Measurements from ENCODE around the gene L3MBTL1. TPM values are rescaled to one million over a fixed set of nuclear protein-coding genes. Genes with fewer than 3 reads are reported as not detected.

L3MBTL1 gene
- 1 to 10 TPM; 2.2 to 5.1 (median 2.9) TPM for polyA plus RNA-seq

GRCh38 chr20:43507150-43508080, at the start of gene L3MBTL1:
L3MBTL1 (plus strand) TSS chr20:43507697; CDS start chr20:43513504, 5,807 bp downstream.
- WGBS, 3 donors, result 5 to 6% (median 5%) methylated on average over 81 to 95 of the region's 95 CpGs
- no peak within 1 kb of the TSS for H3K27ac ChIP-seq (ENCODE audit: low read depth, low read length)

DNA sequence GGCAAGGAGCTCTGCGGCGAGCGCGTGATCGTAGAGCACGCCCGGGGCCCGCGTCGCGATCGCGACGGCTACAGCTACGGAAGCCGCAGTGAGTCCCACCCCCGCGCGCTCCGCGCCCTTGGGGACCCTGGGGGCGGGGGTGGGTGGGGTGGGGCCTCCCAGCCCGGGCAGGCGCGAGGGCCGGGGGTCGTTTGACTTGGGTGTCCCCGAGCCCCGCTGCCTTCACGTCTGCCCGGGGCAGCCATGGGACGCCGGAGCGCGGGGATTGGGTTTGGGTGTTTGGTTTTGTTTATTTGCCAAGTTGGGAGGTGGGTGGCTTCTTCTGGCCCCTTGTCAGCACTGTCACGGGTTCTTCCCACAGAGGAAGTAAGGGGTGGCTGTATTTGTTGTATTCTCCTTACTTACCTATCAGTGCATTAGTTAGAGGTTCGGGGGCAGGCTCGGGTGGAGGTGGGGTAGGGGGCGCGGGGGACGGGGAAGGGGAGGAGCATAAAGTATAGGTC, 49.0 kb upstream of the L3MBTL1 start:
- 0 to 1% (median 1%) methylated on average over 25 to 41 of the region's 41 CpGs for WGBS, 3 donors
- H3K27ac ChIP-seq (ENCODE audit: low read depth, low read length), result peak overlapping the region; percentile 99

DNA sequence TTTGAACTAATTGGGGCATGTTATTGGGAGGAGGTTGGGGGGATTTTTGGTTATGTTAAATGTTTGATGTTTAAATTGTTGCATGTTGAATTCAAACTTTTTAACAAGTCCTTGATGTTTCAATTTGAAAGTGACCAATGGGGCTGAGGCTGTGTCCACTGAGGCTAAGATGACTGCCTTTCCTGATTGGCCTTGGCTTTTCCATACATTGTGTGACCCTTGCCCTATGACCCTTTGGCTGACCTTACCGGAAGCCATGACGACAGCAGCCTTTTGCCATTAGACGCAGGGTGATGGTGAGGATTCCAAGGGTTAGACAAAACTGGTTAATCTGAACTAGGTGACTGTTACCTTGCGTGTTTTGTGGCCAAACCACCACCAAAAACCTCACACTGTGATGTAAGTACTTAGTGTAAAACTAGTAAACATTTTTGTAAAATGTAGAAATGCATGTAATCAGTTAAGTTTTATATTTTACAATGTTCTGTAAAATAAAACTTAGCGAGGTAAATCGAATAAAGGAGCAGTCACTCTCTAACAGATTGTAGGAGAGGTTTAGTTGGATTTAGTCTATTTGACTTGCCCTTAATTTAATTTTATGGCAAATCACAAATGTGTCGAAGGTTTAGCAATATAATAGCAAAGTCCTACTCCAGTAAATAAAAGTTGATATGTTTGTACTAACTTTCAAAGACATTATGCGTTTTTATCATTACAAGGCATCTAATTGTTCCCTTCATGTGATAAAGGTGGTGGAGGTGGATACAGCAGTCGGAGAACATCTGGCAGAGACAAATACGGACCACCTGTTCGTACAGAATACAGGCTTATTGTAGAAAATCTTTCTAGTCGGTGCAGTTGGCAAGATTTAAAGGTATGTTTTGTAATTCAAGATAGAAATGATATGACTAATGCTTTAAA, 48.2 kb upstream of the L3MBTL1 start:
- H3K27ac ChIP-seq (ENCODE audit: low read depth, low read length), result no peak overlapping the region
- WGBS, 3 donors, result 47 to 67% (median 63%) methylated on average over 12 of the region's 12 CpGs

DNA sequence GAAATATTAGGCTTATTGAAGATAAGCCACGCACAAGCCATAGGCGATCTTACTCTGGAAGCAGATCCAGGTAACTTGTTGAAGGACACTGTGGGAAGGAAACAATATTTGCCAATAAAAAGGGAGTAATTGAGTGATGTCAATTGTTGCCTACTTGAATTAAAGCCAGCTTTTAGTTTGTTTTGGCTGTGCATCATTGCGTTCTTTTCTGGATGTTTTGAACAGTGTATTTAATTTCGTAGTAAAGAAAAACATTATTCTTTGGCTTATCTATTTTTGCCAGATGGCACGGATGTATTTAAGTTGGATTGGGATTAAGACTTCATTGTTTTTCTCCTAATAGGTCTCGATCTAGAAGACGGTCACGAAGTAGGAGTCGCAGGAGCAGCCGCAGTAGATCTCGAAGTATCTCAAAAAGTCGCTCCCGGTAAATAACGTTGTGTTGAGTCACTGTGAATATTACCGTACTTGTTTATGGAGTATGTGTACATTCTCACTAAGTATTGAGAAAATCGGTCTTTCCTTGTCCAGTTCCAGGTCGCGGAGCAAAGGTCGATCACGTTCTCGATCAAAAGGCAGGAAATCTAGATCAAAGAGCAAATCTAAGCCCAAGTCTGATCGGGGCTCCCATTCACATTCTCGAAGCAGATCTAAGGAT, 47.2 kb upstream of the L3MBTL1 start:
- no peak overlapping the region for H3K27ac ChIP-seq (ENCODE audit: low read depth, low read length)
- 84 to 95% (median 93%) methylated on average over 23 of the region's 23 CpGs for WGBS, 3 donors

DNA sequence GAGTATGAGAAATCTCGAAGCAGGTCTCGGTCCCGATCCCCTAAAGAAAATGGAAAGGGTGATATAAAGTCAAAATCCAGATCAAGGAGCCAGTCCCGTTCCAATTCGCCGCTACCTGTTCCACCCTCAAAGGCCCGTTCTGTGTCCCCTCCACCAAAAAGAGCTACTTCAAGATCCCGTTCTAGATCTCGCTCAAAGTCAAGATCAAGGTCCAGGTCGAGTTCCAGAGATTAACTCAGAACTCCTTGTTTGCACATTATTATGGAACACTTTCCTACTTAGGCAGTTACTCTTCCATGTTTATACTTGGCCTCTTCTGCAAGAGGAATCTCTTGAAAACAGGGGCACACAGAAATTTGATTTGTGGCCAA, 46.7 kb upstream of the L3MBTL1 start:
- WGBS, 3 donors, result 83 to 95% (median 94%) methylated on average over 10 of the region's 10 CpGs
- H3K27ac ChIP-seq (ENCODE audit: low read depth, low read length), result no peak overlapping the region

DNA sequence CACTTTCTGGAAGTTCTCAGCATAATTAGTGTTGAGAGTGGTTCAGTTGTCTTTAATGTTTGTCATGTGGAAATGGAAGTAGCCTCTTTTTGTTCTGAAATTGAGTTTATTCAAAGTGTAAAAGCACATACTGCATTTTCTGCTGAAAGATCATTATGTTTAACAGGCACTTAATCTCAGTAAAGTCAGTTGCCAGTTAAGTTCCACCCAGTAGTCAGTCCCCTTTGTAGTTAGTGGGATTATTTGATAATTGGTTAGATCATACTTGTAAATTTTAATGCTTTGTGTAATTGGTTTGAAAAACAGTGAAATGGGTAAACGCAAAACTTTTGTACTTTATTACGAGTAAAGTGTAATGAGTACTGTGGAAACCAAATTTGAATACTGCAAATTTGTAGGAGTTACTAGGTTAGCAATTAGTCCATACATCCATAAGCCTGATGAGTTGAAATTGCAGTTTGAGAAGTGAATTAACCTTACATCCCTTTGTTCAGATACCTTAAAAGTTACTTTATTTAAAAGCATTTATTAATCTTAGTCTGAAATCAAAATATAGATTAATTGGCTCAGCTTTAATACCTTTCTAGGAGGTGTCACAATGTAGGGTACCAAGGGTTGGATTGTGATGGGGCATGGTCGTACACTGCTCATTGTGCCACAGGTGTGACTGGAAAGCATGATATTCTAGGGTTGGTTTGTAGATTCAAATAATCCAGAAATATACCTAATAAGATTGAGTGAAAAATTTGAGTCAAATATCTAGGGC, 45.4 kb upstream of the L3MBTL1 start:
- 92 to 96% (median 95%) methylated on average over 3 of the region's 3 CpGs for WGBS, 3 donors
- H3K27ac ChIP-seq (ENCODE audit: low read depth, low read length), result no peak overlapping the region

GRCh38 chr20:43462660-43463526, 44.6 kb upstream of the L3MBTL1 start:
- 89 to 92% (median 91%) methylated on average over 4 of the region's 4 CpGs for WGBS, 3 donors
- H3K27ac ChIP-seq (ENCODE audit: low read depth, low read length), result no peak overlapping the region

GRCh38 chr20:43463527-43464218, 43.8 kb upstream of the L3MBTL1 start:
- WGBS, 3 donors, result 78 to 81% (median 80%) methylated on average over 3 of the region's 3 CpGs
- H3K27ac ChIP-seq (ENCODE audit: low read depth, low read length), result no peak overlapping the region

GRCh38 chr20:43464219-43464790, 43.2 kb upstream of the L3MBTL1 start:
- H3K27ac ChIP-seq (ENCODE audit: low read depth, low read length), result no peak overlapping the region
- WGBS, 3 donors, result 90 to 92% (median 92%) methylated on average over 9 of the region's 9 CpGs

DNA sequence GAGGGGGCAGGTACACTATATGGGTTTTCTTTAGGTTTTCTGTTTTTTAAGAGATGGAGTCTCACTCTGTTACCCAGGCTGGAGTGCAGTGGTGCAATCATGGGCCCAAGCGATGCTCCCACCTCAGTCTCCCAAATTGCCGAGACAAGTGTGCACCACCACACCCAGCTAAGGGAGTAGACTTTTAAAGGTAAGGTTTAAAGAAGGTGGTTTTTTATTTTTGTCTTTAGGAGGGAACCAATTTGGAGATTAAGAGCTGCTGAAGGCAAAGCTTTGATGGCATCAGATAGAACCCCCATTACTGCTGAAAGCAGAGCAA, 41.9 kb upstream of the L3MBTL1 start:
- 97 to 100% (median 98%) methylated on average over 2 of the region's 2 CpGs for WGBS, 3 donors
- H3K27ac ChIP-seq (ENCODE audit: low read depth, low read length), result no peak overlapping the region

DNA sequence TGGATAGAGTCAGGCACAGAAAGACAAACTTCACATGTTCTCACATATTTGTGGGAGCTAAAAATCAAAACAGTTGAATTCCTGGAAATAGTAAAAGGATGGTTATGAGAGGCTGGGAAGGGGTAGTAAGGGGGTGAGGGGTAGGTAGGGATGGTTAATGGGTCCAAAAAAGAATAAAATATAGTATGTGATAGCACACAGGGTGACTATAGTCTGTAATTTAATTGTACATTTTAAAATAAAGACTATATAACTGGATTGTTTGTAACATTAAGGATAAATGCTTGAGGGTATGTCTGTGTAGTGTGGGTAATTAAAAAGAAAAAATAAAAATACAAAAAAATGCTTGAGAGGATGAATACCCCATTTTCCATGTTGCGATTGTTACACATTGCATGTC, 39.9 kb upstream of the L3MBTL1 start:
- WGBS, 3 donors, result 96 to 100% (median 100%) methylated on average over 1 of the region's 1 CpG

DNA sequence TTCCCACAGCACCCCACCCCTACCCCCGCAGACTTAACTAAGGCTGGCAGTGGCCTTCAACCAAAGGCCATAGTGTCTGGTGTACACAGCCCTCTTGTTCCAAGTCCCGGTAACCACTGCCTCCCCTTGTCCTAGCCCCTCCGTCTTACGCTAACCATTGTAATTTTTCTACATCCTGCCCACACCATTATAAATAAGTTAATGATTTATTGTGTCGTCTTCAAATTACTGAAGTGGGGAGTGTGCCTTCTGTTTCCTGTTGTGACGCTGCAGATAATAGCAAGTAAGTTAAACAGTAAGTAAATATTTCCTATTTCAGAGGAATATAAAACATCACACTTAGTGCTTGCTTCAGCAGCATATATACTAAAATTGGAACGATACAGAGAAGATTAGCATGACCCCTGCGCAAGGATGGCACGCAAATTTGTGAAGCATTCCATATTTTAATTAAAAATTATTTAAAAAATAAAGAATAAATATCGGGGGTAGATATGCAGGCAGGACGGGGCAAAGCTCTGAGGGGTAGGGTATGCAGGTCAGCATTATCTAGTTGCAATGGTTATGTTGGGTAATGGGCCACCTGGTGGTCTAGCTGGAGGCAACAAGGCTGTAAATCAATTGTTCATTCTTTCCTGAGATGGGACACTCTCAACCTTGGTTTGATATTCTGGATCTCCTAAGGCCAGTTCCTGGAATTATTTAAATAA, 34.7 kb upstream of the L3MBTL1 start:
- WGBS, 3 donors, result 61 to 81% (median 65%) methylated on average over 11 of the region's 11 CpGs

More for the DNA sequence above, 39.9 kb upstream of the L3MBTL1 start:
- H3K27ac ChIP-seq (ENCODE audit: low read depth, low read length), result no peak overlapping the region

GRCh38 chr20:43473381-43473704, 34.2 kb upstream of the L3MBTL1 start:
- no peak overlapping the region for H3K27ac ChIP-seq (ENCODE audit: low read depth, low read length)
- WGBS, 3 donors, result 98 to 100% (median 98%) methylated on average over 4 of the region's 4 CpGs

More for the DNA sequence above, 34.7 kb upstream of the L3MBTL1 start:
- no peak overlapping the region for H3K27ac ChIP-seq (ENCODE audit: low read depth, low read length)

- H3K27ac ChIP-seq (ENCODE audit: low read depth, low read length), result no peak overlapping the region
- WGBS, 3 donors, result 52 to 70% (median 56%) methylated on average over 3 of the region's 3 CpGs
These were observed 30.3 kb upstream of the L3MBTL1 start for GRCh38 chr20:43477193-43477592.

- 71 to 90% (median 90%) methylated on average over 4 of the region's 4 CpGs for WGBS, 3 donors
- H3K27ac ChIP-seq (ENCODE audit: low read depth, low read length), result no peak overlapping the region
These were observed 29.9 kb upstream of the L3MBTL1 start for GRCh38 chr20:43477619-43478018.

- H3K27ac ChIP-seq (ENCODE audit: low read depth, low read length), result no peak overlapping the region
- WGBS, 3 donors, result 82 to 89% (median 88%) methylated on average over 2 of the region's 2 CpGs
These were observed 17.5 kb upstream of the L3MBTL1 start for GRCh38 chr20:43490038-43490437.

Data from adipose tissue (tissue), 3 donors.